Retinal pigment epithelial cell (primary cell): ENCODE data around the gene MCTP2.
"Not testable (repeated sequence)": the region's sequence is repeated elsewhere in the genome, so short reads cannot be mapped to it uniquely, and the experiment has no call there.

Experiments
- DNase-seq: peaks from one replicate; pipeline ENCODE4 v3.0.0-alpha.2; 2010; ENCODE audit warnings: low read depth
- H3K4me3 ChIP-seq: 2 replicates; pipeline ENCODE4 v1.5.1; 2011; ENCODE audit warnings: mild to moderate bottlenecking, low read length, control low read depth, moderate library complexity
- TF ChIP-seq, protein P1 (sequence below): conservative IDR thresholded peaks from 2 replicates; pipeline ENCODE4 v1.5.1; 2011; ENCODE audit warnings: low read depth, low read length, control low read depth, inconsistent platforms

Gene MCTP2

DNA sequence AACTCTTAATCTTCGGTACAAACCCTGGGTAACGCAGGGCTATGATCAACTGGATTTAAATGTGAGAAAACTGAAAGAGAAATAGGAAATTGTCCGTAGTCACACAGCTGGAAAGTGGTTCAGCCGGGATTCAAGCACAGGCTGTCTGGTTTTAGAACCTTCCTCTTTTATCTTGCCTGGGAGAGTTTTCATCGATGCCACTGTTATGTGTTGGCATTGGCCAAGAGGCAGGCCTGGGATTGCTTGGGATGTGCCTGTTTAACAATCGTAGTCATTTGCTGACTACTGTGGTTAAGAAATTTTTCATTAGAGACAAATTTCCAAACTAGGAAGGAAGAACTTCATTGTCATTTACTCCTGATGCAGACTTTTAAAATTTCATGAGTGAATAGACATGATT is 4.3 kb downstream of the MCTP2 start:
- H3K4me3 ChIP-seq = no peak overlapping the region
- no peak for DNase-seq
- TF ChIP-seq, protein P1, sequence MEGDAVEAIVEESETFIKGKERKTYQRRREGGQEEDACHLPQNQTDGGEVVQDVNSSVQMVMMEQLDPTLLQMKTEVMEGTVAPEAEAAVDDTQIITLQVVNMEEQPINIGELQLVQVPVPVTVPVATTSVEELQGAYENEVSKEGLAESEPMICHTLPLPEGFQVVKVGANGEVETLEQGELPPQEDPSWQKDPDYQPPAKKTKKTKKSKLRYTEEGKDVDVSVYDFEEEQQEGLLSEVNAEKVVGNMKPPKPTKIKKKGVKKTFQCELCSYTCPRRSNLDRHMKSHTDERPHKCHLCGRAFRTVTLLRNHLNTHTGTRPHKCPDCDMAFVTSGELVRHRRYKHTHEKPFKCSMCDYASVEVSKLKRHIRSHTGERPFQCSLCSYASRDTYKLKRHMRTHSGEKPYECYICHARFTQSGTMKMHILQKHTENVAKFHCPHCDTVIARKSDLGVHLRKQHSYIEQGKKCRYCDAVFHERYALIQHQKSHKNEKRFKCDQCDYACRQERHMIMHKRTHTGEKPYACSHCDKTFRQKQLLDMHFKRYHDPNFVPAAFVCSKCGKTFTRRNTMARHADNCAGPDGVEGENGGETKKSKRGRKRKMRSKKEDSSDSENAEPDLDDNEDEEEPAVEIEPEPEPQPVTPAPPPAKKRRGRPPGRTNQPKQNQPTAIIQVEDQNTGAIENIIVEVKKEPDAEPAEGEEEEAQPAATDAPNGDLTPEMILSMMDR = no peak

DNA sequence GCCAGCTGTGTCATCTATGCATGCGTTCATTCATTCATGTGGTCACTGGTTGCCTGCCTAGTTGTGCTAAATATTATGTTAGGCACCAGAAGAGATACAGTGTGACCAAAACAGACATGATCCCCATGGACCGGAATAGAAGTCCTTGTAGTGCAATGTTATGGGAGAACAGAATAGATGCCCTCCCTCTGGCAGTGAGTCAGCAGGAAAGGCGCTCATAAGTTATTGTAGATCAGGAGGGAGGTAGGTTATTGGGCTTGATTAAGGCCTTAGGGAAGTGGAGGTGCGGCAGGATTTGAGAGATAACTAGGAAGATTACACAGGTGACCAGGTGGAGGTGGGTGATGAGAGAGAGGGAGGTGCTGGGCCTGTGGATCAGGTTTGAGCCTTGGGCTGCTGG is 5.2 kb downstream of the MCTP2 start:
- no peak overlapping the region for H3K4me3 ChIP-seq
- TF ChIP-seq, protein P1 = no peak
- DNase-seq = no peak

DNA sequence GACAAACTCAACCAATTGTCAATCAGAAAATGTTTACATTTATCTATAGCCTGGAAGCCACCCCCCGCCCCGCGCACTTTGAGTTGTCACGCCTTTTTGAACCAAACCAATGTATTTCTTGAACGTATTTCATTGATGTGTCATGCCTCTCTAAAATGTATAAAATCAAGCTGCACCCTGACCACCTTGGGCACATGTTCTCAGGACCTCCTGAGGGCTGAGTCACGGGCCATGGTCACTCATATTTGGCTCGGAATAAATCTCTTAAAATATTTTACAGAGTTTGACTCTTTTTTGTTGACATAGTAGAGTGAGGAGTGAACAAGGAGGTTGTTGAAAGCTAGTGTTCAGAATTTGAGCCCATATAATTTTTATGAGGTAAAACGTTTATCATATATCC is 6.5 kb downstream of the MCTP2 start:
- H3K4me3 ChIP-seq = no peak overlapping the region
- TF ChIP-seq, protein P1 = no peak
- no peak for DNase-seq

DNA sequence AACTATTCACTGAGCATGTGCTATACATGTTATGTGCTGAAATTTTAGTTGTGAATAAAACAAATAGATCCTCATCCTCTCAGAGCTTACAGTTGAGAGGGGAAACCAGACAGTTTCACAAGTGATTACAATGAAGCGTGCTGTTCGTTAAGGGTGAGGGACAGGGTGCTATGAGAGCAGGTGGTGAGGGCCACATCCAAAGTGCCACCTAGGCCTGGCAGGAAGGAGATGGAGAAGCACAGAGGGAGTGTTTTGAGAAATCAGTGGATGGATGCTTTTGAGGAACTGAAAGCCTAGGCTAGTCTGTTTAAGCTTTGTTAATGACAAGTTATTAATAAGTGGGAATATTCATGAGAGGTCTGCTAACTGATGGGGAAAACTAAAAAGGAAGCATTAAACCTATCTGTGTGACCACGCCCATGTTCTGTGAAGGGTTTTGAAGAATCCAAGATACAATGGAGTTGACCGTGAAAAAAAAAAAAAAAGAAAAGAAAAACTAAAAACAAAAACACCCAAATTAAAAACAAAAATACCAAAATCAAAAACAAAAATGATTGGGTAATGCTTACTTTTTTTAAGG is 7.3 kb downstream of the MCTP2 start:
- no peak for DNase-seq
- TF ChIP-seq, protein P1 = no peak
- no peak overlapping the region for H3K4me3 ChIP-seq

DNA sequence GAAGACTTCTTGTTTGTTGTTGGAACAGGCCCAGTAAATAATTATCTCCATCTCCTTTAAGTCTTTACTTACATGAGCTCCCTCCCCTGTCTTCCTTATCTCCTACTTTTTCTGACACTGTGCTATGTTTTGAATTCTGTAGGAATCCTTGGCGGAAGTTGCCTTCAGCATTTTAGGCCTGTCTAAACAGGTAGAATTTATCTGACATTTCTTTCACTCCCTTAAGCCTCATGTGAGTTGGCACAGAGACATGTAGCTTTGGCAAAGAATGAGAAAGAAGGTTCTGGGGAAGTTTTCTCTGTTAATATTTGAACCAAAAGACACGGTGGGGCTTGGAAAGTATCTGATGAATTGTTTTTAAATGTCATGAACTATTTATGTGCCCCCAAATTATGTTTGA is 8.1 kb downstream of the MCTP2 start:
- no peak for DNase-seq
- no peak overlapping the region for H3K4me3 ChIP-seq
- TF ChIP-seq, protein P1 = no peak

DNA sequence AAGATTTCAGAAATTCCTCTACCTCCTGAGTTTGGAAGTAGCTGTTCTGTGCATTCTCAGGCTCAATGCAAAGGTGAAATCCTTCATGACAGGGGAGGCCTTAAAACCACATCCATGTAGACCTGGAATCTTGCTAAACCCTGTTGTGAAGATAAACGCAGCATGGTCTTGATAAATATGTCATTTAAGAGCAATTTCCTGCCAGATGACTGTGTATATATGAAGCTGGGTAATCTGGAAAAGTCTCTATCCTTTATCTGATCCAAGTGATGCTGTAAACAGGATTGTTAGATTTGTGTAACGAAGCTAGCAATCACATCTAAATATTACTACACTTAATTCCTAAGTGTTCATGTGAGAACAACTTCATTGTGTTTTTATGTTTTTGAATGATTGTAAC is 9.1 kb downstream of the MCTP2 start:
- H3K4me3 ChIP-seq = no peak overlapping the region
- no peak for DNase-seq
- TF ChIP-seq, protein P1 = no peak

DNA sequence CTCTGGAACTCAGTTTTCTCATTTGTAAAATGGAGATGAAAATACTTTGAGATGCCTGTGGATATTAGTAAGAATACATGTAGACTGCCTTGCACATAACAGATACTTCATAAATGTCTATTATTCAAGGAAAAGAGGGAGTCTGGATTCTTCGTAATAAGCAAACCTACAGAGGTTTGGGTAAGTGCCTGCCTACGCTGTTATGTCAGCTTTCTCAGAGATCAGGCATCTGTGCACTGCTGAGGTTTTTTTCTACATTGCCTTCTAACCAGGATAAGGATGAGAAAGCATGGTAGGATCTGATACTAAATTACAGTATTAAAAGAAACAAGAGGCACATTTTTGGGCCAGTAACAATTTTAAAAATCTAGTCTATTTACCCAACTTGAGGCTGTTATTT is 10.9 kb downstream of the MCTP2 start:
- no peak for DNase-seq
- H3K4me3 ChIP-seq = no peak overlapping the region
- TF ChIP-seq, protein P1 = no peak

DNA sequence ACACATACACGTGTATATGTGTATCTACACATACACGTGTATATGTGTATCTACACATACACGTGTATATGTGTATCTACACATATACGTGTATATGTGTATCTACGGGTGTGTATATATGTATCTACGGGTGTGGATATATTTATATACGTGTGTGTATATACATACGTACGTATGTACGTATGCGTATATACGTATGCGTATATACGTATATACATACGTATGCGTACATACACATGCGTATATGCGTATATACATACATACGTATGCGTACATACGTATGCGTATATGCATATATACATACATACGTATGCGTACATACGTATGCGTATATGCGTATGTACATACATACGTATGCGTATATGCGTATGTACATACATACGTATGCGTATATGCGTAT is 11.6 kb downstream of the MCTP2 start:
- DNase-seq, H3K4me3 ChIP-seq: not testable (repeated sequence)
